HG02938 (cell line): ENCODE measurements around the gene FAHD1.

Experiments used
- ATAC-seq: cut with Tn5 transposase; IDR thresholded peaks from one replicate; pipeline ENCODE4 v1.9.1; 2021; ENCODE audit warnings: mild to moderate bottlenecking, moderate library complexity; ENCODE audit not compliant: unreplicated experiment

Gene FAHD1

GRCh38 chr16:1816396-1817275 is 10.4 kb upstream of the FAHD1 start:
- no peak for ATAC-seq

DNA sequence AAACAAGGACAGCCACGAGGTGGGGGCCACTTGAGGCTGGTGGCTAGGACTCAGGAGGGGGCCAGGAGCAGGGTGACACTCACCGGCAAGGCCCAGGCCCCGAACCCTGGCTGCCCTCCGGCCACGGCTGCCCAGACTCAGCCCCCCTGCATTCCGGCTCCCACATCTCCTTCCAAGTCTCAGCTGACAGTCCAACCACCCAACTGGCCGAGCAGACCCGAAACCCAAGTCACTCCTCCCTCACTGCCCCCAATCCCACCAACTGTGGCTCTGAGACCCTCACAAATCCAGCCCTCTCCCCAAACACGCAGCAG is 9.8 kb upstream of the FAHD1 start:
- ATAC-seq, result no peak

DNA sequence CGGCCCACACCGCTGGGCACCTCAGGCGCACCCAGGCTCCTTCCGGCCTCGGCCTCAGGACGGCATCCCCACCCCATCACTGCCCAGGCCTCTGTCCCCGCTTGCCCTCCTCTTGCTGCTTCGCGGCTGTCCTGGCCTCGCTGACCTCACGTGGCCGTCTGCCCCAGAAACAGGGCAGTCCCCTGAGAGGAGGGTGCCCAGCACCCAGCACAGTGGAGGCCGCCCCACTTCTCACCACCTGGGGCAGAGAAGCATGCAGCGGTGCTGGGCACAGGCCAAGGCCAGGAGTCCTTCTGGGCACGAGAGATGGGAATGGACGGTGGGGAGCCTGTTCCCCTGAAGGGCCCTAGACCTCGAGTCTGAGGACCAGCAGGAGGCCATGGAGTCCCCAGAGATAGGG is 9.3 kb upstream of the FAHD1 start:
- no peak for ATAC-seq

DNA sequence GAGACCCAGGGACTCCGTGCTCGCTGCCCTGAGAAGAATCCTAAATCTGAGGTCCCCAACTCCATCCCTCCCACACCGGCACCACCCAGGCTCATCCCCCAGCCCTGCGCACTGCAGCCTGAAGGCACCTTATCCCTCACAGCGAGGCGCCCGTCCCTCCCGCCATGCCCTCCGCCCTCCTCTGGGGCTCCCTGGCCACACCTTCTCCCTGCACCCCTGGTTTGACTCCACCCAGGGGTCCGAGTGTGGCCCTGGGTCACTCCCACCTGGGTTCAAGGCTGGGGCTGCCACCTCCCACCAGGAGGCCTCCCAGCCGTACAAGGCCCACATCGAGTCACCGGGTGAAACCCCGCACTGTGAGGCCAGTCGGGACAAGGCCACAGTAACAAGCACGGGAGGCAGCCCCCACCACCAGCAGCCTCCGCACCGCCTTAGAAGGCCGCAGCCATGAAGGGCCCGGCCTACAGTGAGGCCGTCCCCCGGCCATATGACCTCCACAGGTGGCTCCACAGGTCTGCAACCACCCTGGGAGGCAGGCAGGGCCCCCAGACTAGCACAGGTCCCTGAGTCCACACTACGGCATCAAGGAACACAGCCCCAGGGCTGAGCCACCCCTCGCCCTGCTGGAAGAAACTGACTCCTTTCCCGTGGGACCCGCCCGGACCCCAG is 8.7 kb upstream of the FAHD1 start:
- ATAC-seq, result no peak

GRCh38 chr16:1818873-1819525 is 8.0 kb upstream of the FAHD1 start:
- ATAC-seq, result no peak

DNA sequence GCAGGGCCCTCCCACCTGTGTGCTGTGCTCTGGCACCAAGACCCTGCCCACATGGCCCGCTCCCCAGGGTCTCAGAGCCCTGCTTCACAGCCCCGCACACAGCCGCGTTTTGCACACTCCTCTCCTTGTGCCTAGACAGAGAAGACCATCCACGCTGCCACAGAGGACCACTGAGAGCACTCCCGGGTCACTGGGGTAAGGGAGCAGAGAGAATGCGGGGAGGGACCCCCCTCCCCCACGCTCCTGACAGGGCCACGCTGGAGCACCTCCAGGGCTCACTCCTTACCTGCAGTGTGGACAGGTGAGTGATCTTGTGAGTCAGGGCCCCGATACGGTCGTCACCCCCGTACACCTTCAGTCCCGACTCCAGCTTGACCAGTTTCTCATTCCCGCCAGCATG is 7.4 kb upstream of the FAHD1 start:
- no peak for ATAC-seq

DNA sequence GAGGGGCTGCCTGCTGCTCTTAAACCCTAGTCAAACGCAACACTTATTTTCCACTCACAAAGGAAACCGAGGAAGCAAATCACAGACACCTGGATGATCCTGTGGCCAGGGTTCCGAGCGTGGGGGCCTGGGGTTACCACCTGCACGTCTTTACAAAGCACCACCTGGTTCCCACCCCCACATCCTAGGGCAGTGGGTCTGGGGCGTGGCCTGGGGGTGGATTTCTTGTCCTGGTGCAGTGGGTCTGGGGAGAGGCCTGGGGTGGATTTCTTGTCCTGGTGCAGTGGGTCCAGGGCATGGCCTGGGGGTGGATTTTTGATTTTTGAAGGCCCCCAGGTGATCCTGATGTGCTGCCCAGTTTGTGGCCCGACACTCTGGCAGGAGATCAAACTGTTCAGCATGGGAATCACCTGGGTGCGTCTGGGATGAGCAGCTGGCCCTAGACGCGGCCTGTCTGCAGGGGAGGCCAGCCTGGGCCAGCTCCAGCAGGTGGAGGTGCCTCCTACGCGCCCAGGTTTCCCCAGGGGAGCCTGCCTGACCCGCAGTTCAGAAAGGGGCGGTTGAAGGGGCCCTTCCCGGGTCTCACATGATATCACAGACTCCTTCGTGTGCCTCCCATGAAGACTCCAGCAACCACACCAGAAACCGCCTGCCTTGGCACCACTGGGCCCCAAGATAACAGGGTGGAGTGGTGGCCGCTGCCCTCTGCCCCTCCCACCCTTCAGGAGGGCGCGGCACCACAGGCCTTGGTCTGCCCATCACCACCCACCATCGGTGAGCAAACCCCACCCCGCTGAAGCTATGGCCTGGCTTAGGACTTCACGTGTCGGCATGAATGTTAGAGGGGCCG is 6.7 kb upstream of the FAHD1 start:
- no peak for ATAC-seq

DNA sequence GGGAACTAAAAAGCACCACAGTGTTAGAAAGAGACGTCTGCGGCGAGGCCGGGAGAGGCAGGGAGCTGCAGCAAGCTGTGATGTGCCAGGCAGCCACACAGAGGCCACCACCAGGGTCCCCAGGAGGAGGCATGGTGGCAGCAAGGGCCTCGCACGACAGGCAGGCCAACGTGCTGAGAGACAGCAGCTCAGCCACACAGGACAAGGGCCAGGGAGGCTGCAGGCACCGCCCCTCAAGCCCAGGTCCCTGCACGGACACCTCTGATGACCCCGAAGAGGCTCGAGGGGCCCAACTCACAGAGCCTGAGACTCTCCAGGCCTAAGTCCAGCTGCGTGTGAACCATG is 6.1 kb upstream of the FAHD1 start:
- ATAC-seq, result no peak

DNA sequence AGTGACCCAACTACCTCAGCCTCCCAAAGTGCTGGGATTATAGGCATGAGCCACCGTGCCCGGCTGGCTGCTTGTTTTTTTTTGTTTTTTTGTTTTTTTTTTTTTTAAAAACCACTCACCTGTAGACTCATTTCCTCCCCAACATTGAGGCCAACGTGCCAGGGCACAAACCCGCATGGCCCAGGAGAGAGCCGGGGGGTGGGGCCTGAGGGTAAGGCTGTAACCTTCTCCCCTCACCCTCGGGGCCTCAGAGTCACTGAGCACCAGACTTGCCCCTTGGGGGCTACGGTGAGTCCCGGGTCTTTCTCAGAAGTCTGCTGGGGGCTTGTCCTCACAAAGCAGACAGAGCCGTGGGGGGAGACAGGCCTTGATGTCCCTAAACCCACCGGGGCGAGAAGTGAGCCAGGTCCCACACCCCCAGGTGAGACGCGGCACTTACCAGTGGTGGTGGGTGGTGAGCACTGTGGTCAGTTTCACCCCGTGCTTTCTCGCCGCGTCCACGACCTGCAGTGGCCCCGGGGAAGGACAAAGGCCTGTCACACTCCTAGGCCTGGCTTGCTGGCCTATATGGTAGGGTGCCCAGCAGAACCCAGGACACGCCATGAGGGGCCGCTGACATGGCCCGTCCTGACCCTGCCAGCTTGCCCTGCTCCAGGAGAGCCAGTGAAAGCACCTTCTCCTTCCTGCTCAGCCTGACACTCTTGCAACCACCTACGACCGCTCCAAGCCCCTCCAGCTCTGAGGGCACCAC is 5.0 kb upstream of the FAHD1 start:
- ATAC-seq, result no peak

DNA sequence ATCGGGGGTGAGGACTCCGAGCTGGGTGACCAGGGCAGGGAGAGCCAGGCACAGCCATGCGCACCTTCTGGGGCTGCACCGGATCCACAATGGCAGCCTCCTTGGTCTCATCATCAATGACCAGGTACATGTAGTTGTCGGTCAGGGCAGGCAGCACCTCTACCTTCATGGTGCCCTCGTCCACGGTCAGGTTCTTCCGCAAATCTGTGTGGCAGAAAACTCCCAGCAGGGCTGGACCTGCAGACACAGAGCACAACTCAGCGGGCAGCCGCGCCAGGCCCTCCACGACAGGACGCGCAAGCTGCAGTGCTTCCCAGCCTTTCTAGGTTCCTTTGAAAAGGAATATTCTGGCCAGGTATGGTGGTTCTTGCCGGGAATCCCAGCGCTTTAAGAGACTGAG is 4.2 kb upstream of the FAHD1 start:
- ATAC-seq, result no peak

DNA sequence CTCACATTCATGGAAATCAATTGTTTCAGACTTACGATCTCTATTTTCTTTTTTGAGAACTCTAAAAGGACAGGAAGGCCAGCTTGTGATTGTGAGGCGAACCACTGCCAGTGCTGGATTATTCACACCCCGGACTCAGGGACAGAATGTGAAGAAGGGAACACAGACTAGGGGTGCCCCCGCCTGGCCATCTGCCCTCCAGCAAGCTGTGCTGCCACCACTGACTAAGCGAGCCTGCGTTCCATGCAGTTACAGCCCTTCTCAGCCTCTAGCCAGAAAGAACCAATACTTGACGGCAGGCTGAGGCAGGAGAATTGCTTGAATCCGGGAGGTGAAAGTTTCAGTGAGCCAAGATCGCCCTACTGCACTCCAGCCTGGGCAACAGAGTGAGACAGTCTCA is 3.2 kb upstream of the FAHD1 start:
- ATAC-seq, result no peak

- ATAC-seq, result no peak
Observed at GRCh38 chr16:1825381-1825863, 1.6 kb upstream of the FAHD1 start.

- peak; percentile 38 for ATAC-seq
Observed at GRCh38 chr16:1825864-1826690, 929 bp upstream of the FAHD1 start.

DNA sequence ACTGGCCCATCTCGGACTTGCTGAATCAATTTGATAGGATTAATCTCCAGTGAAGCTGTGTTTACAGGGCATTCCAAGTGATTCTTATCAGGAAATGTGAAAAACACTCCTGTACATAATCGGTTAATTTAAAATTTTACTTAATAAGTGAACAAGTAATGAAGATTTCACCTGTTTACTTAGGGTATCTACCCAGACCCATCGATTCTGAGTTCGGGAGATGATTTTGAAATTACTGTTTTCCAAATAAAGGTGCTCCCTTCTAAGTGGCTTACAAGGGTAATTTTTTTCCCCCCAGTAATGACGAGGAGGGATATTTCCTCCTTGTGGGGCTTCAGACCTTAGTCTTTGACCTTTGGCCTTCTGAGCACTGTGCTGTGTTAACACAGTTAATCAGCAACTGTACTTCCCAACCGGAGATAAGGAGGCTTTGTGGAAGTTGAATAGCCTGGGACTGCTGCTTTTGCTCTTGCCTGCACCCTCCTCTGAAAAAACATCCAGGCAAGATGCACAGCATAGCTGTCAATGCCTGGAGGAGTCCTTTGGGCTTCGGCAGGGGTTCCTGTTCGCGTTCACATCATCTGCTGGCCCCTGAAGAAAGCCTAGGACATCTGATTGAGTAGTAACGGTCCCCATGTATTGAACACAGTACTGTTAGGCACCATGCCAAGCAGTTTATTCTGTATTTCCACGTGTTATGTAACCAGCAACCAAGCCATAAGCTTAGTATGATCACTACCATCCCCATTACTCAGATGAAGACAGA is 1.8 kb downstream of the FAHD1 start:
- no peak for ATAC-seq

- no peak for ATAC-seq
Observed at GRCh38 chr16:1830213-1830612, 3.2 kb downstream of the FAHD1 start.

DNA sequence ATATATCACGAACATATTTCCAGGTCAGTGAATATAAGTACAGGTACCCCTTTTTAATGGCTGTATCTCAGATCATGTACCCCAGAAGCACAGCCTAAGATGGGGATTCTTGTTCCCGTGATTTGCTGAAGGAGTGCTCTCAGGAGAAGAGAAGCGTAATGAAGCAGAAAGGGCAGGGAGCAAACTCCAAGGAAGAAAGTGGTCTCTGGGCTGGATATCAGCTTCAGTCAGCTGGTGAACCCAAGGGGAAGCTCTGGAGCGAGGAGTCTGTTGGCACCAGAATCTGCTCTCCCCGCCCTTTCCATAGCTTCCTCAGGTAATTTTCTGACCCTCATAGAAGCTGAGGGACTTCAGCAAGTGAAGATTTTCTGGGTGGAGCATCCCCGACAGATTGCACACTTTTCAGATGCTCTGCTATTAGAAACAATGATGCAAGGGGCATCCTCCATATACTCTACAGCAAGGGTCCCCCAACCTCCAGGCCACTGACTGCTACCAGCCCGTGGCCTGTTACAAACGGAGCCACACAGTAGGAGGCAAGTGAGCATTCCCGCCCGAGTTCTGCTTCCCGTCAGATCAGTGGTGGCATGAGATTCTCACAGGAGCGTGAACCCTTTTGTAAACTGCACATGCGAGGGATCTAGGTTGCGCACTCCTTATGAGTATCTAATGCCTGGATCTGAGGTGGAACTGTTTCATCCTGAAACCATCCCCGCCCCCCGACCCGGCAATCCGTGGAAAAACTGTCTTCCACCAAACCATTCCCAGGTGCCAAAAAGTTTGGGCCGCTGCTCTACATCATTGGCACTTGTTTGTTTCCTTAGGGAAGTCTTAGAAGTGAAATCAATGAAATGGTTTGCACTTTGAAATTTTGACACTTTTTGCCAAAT is 4.4 kb downstream of the FAHD1 start:
- no peak for ATAC-seq

GRCh38 chr16:1832838-1833454 is 5.9 kb downstream of the FAHD1 start:
- no peak for ATAC-seq
